ENCODE data around the gene ATP1A2. TPM values are rescaled to one million over a fixed set of nuclear protein-coding genes. Genes with fewer than 3 reads are reported as not detected.

ATP1A2 gene
- total and polyA plus RNA-seq, 12 donors, result 0.47 to 4.5 (median 1.5) TPM

DNA sequence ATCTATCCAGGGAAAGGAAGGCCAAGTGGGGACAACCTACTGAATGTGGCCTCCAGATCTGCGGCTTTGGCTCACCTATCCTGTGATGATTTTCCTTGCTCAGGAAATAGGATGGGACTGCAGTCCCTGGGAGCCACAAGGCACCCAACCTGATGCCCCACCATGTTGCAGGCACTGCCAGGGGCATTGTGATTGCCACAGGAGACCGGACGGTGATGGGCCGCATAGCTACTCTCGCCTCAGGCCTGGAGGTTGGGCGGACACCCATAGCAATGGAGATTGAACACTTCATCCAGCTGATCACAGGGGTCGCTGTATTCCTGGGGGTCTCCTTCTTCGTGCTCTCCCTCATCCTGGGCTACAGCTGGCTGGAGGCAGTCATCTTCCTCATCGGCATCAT, 11.8 kb downstream of the ATP1A2 start:
- no peaks in the 10 kb centered on the region for H3K9me3 ChIP-seq (replicated peaks in 1 of 3)
- H3K27ac ChIP-seq, result no peak overlapping the region
- peaks cover 0 to 6% of the 10 kb centered on the region in 2 donors for H3K4me1 ChIP-seq (replicated peaks in 1 of 2)
- H3K27me3 ChIP-seq, result no peaks in the 10 kb centered on the region
- no peak overlapping the region for H3K4me3 ChIP-seq
- no peak for TF ChIP-seq CTCF (IDR thresholded peaks at IDR 0.05)
- TF ChIP-seq POLR2A (IDR thresholded peaks at IDR 0.05), result no peak
- 91 to 100% (median 94%) methylated on average over 6 to 9 of the region's 9 CpGs for WGBS, 4 donors
- DNase-seq, result no peak
- intact Hi-C loops (cut with DNase I), result no loop called here
- H3K36me3 ChIP-seq (replicated peaks in 1 of 2), result no peaks in the 10 kb centered on the region

- H3K27me3 ChIP-seq, result no peaks in the 10 kb centered on the region
- H3K27ac ChIP-seq, result no peak overlapping the region
- intact Hi-C loops (cut with DNase I), result no loop called here
- DNase-seq, result peak in 5 of 7 donors; percentile 43 to 64 (median 51)
- no peak for TF ChIP-seq POLR2A (IDR thresholded peaks at IDR 0.05)
- TF ChIP-seq CTCF (IDR thresholded peaks at IDR 0.05), result no peak
- no peak overlapping the region for H3K4me3 ChIP-seq
- H3K9me3 ChIP-seq (replicated peaks in 1 of 3), result no peaks in the 10 kb centered on the region
- WGBS, 4 donors, result 55 to 69% (median 60%) methylated on average over 7 of the region's 7 CpGs
- no peaks in the 10 kb centered on the region for H3K36me3 ChIP-seq (replicated peaks in 1 of 2)
- H3K4me1 ChIP-seq (replicated peaks in 1 of 2), result peaks cover 0 to 6% of the 10 kb centered on the region in 2 donors
Observed at GRCh38 chr1:160127865-160128523, 12.4 kb downstream of the ATP1A2 start.

DNA sequence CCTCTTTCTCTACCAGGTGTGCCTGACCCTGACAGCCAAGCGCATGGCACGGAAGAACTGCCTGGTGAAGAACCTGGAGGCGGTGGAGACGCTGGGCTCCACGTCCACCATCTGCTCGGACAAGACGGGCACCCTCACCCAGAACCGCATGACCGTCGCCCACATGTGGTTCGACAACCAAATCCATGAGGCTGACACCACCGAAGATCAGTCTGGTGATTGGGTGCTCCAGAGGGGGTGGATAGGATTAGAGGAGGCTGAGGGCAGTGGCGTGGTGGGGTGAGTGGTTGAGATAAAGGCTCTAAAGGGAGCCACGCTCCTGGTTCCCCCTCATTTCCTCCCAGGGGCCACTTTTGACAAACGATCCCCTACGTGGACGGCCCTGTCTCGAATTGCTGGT, 13.1 kb downstream of the ATP1A2 start:
- TF ChIP-seq POLR2A (IDR thresholded peaks at IDR 0.05) (no peak), CTCF (IDR thresholded peaks at IDR 0.05) (no peak)
- no peaks in the 10 kb centered on the region for H3K9me3 ChIP-seq (replicated peaks in 1 of 3)
- DNase-seq, result no peak
- intact Hi-C loops (cut with DNase I), result no loop called here
- no peak overlapping the region for H3K27ac ChIP-seq
- WGBS, 4 donors, result 87 to 92% (median 88%) methylated on average over 14 to 18 of the region's 18 CpGs
- H3K27me3 ChIP-seq, result no peaks in the 10 kb centered on the region
- no peaks in the 10 kb centered on the region for H3K36me3 ChIP-seq (replicated peaks in 1 of 2)
- peaks cover 0 to 6% of the 10 kb centered on the region in 2 donors for H3K4me1 ChIP-seq (replicated peaks in 1 of 2)
- no peak overlapping the region for H3K4me3 ChIP-seq

DNA sequence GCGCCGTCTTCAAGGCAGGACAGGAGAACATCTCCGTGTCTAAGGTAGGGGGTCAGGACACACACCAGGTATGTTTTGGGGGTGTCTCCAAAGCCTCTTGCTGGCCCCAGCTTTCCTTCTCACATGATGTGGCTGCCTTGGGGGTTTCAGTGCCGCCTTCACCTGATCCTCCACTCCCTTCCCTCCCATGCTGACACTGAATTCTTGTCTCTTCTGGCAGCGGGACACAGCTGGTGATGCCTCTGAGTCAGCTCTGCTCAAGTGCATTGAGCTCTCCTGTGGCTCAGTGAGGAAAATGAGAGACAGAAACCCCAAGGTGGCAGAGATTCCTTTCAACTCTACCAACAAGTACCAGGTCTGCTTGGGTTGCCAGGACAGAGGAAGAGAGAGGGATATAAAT, 13.5 kb downstream of the ATP1A2 start:
- WGBS, 4 donors, result 75 to 91% (median 84%) methylated on average over 3 to 5 of the region's 5 CpGs
- Histone ChIP-seq H3K4me3 (no peak overlapping the region), H3K36me3 (replicated peaks in 1 of 2) (no peaks in the 10 kb centered on the region), H3K27me3 (no peaks in the 10 kb centered on the region), H3K9me3 (replicated peaks in 1 of 3) (no peaks in the 10 kb centered on the region), H3K27ac (no peak overlapping the region), H3K4me1 (replicated peaks in 1 of 2) (peaks cover 0 to 6% of the 10 kb centered on the region in 2 donors)
- TF ChIP-seq CTCF (IDR thresholded peaks at IDR 0.05), result no peak
- TF ChIP-seq POLR2A (IDR thresholded peaks at IDR 0.05), result no peak
- intact Hi-C loops (cut with DNase I), result no loop called here
- peak in 1 of 7 donors; percentile 42 for DNase-seq
